Calu3 (cell line): Measurements from ENCODE around the gene UGT1A9. TPM values are rescaled to one million over a fixed set of nuclear protein-coding genes. Genes with fewer than 3 reads are reported as not detected.

Experiments used
- BruUV-seq: library from RNA; stranded (reverse); fragments of 400-500 nt; replicated peaks from 2 replicates; lab custom pipeline; 2021; lab: Mats Ljungman, UMichigan
- CTCF ChIA-PET: fragments of 300-600 bp; sonication (Branson Sonifier 250); formaldehyde crosslinking; loops from one replicate; lab custom pipeline; 2022; ENCODE audit warnings: antibody characterized with exemption; lab: Charles Lee
- DNase-seq: peaks from one replicate; pipeline ENCODE4 v3.0.0; 2022
- H3K27ac Mint-ChIP-seq: one replicate; pipeline ENCODE4 v1.8.0; 2022; ENCODE audit warnings: mixed read lengths; ENCODE audit not compliant: unreplicated experiment
- H3K27me3 Mint-ChIP-seq: one replicate; pipeline ENCODE4 v1.8.0; 2022; ENCODE audit warnings: mixed read lengths; ENCODE audit not compliant: unreplicated experiment
- H3K36me3 Mint-ChIP-seq: one replicate; pipeline ENCODE4 v1.8.0; 2022; ENCODE audit warnings: mild to moderate bottlenecking, moderate library complexity, mixed read lengths; ENCODE audit not compliant: insufficient read depth, unreplicated experiment
- H3K4me1 Mint-ChIP-seq: one replicate; pipeline ENCODE4 v1.8.0; 2022; ENCODE audit warnings: mild to moderate bottlenecking, low read depth, mixed read lengths; ENCODE audit not compliant: unreplicated experiment
- H3K4me3 Mint-ChIP-seq: one replicate; pipeline ENCODE4 v1.8.0; 2022; ENCODE audit warnings: mild to moderate bottlenecking, low read depth, moderate library complexity, mixed read lengths; ENCODE audit not compliant: unreplicated experiment
- H3K9me3 Mint-ChIP-seq: one replicate; pipeline ENCODE4 v1.8.0; 2022; ENCODE audit warnings: low read depth, mixed read lengths; ENCODE audit not compliant: unreplicated experiment
- intact Hi-C: fragments of 100-400 bp; cut with micrococcal nuclease; formaldehyde crosslinking; loops from one replicate; pipeline ENCODE4 v1.10.0; 2022; ENCODE audit not compliant: unreplicated experiment
- total RNA-seq: library from RNA; stranded (reverse); gene quantifications from 2 replicates; pipeline ENCODE4 v1.2.3, GENCODE V29; 2022
- TF ChIP-seq, protein P1 (sequence below): fragments of 200-600 bp; IDR thresholded peaks from one replicate; pipeline ENCODE4 v1.8.0; 2022; ENCODE audit warnings: antibody characterized with exemption; ENCODE audit not compliant: unreplicated experiment

Gene UGT1A9
- total RNA-seq, 1 experiment from 2014 or later: 4.3 TPM

DNA sequence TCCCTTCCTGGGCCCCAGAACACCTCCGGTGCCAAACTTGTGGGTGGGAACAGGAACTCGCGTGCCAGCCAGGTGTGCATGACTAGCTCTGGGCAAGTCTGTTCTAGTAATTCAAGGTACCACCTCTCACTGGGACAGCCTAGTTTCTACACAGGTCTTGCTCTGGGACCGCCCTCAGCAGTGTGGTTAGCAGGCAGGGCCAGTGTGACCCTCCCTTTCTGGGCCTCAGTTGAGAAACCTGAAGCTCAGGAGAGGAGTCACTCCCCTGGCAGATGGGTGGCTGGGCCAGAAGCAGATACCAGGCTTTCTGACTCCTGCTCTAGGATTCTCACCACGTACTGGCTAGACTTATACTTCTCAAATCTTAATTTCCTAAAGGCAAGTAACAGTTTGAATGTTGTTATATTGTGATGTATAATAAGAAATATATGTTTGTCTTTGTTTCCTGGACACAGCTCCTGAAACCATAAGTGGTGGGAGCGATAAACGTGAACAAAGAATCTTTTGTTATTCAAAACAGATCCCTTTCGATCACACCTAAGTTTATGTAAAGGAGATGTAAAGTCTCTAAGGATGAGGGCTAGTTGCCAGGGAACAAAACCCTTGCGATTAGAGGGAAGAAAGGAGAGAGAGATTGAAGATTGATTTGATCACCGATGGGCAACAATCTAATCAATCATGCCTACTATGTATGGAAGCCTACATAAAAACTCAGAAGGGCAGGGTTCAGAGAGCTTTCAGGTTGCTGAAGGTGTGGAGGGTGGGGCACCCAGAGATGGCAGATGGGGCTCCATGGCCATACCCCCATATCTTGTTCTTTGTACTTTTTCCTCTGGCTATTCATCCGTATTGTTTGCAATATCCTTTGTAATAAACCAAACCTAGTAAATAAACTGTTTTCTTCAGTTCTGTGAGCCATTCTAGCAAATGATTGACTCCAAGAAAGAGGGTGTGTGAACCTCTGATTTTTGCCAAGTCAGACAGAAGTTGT is 20.0 kb downstream of the UGT1A9 start:
- TF ChIP-seq, protein P1, sequence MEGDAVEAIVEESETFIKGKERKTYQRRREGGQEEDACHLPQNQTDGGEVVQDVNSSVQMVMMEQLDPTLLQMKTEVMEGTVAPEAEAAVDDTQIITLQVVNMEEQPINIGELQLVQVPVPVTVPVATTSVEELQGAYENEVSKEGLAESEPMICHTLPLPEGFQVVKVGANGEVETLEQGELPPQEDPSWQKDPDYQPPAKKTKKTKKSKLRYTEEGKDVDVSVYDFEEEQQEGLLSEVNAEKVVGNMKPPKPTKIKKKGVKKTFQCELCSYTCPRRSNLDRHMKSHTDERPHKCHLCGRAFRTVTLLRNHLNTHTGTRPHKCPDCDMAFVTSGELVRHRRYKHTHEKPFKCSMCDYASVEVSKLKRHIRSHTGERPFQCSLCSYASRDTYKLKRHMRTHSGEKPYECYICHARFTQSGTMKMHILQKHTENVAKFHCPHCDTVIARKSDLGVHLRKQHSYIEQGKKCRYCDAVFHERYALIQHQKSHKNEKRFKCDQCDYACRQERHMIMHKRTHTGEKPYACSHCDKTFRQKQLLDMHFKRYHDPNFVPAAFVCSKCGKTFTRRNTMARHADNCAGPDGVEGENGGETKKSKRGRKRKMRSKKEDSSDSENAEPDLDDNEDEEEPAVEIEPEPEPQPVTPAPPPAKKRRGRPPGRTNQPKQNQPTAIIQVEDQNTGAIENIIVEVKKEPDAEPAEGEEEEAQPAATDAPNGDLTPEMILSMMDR: no peak
- CTCF ChIA-PET: interaction anchor here (0.5 to 1.6 kb wide), 6 partner anchors 8 to 1085 kb away, joined by 3 to 7 read pairs (median 4); partner anchors contain the start of gene USP40

DNA sequence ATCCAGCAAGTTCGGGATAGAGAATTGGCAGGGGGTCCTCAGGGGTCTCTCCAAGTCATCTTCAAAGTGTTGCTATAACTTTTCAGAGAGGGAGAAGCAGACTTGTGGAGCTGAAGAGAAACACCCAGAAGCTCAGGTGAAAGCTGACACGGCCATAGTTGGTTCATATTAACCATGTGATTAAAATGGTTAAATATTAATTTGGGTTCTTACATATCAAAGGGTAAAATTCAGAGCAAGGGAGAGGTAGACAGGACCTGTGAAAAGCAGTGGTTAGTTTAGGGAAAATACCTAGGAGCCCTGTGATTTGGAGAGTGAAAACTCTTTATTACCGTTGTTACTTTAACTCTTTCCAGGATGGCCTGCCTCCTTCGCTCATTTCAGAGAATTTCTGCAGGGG is 20.9 kb downstream of the UGT1A9 start, which contains the start of gene UGT1A6:
UGT1A6 (plus strand) TSS at position 243 of the 400 bp plus-strand sequence; CDS start at position 358, 115 bp downstream.
- Mint-ChIP-seq H3K4me1 (peaks cover 87% of the 10 kb centered on the region), H3K36me3 (peaks cover 71% of the 10 kb centered on the region), H3K27ac (peak within 1 kb of the TSS; percentile 65), H3K9me3 (no peaks in the 10 kb centered on the region), H3K4me3 (peak within 1 kb of the TSS; percentile 81), H3K27me3 (no peaks in the 10 kb centered on the region)
- TF ChIP-seq, protein P1: no peak
- BruUV-seq: no TSS peak
- CTCF ChIA-PET: interaction anchor here (1.6 kb wide), 1 partner anchor 13 kb away, joined by 7 read pairs; no protein-coding TSS in a partner anchor
- intact Hi-C loops: loop anchor here (5.0 kb wide), 3 partner anchors 70 to 205 kb away; partner anchors contain the start of genes UGT1A1 and USP40
- DNase-seq: peak; percentile 21

More for the DNA sequence above, 20.0 kb downstream of the UGT1A9 start:
- H3K27me3 Mint-ChIP-seq: no peaks in the 10 kb centered on the region
- peak; percentile 86 for DNase-seq
- TSS peak; percentile 56 for BruUV-seq
- H3K4me3 Mint-ChIP-seq: peak overlapping the region; percentile 81
- no peaks in the 10 kb centered on the region for H3K9me3 Mint-ChIP-seq
- H3K27ac Mint-ChIP-seq: peak overlapping the region; percentile 65
- intact Hi-C loops: loop anchor here (2.0 to 5.0 kb wide), 4 partner anchors 55 to 204 kb away; partner anchors contain the start of genes UGT1A1, UGT1A10 and USP40
- peaks cover 83% of the 10 kb centered on the region for H3K4me1 Mint-ChIP-seq
- peaks cover 62% of the 10 kb centered on the region for H3K36me3 Mint-ChIP-seq

DNA sequence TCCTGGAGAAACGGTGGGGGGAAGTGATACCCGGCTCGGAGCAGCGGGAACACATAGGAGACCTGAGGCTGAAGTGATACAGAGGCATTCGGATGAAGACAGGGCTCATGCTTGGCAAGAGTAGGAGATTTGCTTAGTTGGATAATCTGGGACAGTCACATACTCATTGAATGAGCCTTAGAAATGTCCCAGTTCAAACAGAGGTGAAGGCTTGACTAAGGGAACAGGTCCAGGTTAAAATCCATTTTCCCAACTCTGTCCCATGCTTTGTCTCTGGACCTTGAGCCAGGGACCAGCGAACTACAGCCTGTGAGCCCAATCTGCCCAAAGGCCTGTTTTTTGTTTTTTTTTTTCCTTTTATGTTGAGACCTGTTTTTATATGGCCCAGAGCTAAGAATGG is 22.3 kb downstream of the UGT1A9 start:
- Mint-ChIP-seq H3K36me3 (peaks cover 77% of the 10 kb centered on the region), H3K9me3 (no peaks in the 10 kb centered on the region), H3K27ac (peak overlapping the region; percentile 65), H3K4me1 (peaks cover 80% of the 10 kb centered on the region), H3K27me3 (no peaks in the 10 kb centered on the region), H3K4me3 (peak overlapping the region; percentile 81)
- DNase-seq: peak; percentile 26
- CTCF ChIA-PET: no interaction called here
- BruUV-seq: no TSS peak
- TF ChIP-seq, protein P1: no peak
- intact Hi-C loops: loop anchor here (5.0 kb wide), 3 partner anchors 68 to 207 kb away; partner anchors contain the start of genes UGT1A1 and USP40

DNA sequence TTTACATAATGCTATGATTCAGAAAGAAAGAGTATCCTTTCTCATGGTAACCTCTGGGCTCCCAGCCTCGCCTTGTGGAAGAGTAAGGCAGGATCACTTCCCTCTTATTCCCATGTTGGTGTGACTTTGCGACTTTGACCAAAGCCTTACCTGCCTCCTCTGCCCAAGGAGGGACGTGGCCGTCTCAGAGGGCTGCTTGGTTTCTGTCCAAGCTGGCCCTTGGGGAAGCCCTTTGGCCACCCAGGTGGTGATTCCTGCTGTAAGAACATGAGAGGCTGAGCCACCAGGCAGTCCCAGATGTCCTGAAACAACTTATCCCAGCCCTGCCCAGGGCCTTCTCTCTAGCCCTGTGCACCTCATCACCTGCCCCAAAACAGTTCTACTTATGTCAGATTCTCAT is 27.0 kb downstream of the UGT1A9 start:
- peak; percentile 21 for DNase-seq
- CTCF ChIA-PET: no interaction called here
- Mint-ChIP-seq H3K4me3 (peak overlapping the region; percentile 65), H3K27ac (peak overlapping the region; percentile 65), H3K4me1 (peaks cover 89% of the 10 kb centered on the region), H3K9me3 (no peaks in the 10 kb centered on the region), H3K27me3 (no peaks in the 10 kb centered on the region), H3K36me3 (peaks cover 59% of the 10 kb centered on the region)
- intact Hi-C loops: no loop called here
- TF ChIP-seq, protein P1: no peak
- no TSS peak for BruUV-seq
